Stomach (tissue), 4 donors: ENCODE measurements around the gene HTATSF1.

Experiments used
- EP300 ChIP-seq: sonication (generic); formaldehyde crosslinking; IDR thresholded peaks from one replicate; pipeline ENCODE4 v1.6.1; 2017; ENCODE audit warnings: antibody characterized with exemption
- POLR2A ChIP-seq, 4 donors: fragments of 450-650 bp; IDR thresholded peaks; one replicate each; pipeline ENCODE4 v1.6.1; 2016; ENCODE audit warnings: antibody characterized with exemption in 4 of 4, control low read depth in 2 of 4, mild to moderate bottlenecking in 1 of 4, moderate library complexity in 1 of 4
- TF ChIP-seq, protein P1 (sequence below), 7 experiments: fragments of 450-650 bp in 4 of 7; fragments of 200-600 bp in 3 of 7; sonication (generic) in 3 of 7; IDR thresholded peaks; one replicate each; pipeline ENCODE4 v1.5.1; 2016 to 2019; ENCODE audit warnings: antibody characterized with exemption in 7 of 7, control low read depth in 2 of 7, mild to moderate bottlenecking in 1 of 7

DNA sequence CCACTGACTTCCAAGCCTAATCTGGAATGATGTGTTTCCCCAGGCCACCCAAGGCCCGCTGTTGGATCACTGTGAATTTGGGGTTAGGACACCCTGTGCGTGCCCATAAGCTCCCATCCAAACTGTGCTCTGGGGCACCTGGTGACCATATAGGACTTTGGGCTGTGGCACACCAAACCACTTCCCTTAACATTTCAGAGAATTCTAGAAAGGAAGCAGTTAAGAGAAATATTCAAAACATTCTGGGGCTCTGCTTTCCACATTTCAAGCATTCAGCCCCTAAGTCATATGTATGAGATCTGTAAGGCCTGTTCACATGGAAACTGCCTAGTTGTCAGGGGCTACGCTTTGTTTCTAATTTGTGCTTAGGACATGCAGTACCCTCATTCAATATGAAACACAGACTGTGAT is 49.0 kb downstream of the HTATSF1 start:
- TF ChIP-seq, protein P1, sequence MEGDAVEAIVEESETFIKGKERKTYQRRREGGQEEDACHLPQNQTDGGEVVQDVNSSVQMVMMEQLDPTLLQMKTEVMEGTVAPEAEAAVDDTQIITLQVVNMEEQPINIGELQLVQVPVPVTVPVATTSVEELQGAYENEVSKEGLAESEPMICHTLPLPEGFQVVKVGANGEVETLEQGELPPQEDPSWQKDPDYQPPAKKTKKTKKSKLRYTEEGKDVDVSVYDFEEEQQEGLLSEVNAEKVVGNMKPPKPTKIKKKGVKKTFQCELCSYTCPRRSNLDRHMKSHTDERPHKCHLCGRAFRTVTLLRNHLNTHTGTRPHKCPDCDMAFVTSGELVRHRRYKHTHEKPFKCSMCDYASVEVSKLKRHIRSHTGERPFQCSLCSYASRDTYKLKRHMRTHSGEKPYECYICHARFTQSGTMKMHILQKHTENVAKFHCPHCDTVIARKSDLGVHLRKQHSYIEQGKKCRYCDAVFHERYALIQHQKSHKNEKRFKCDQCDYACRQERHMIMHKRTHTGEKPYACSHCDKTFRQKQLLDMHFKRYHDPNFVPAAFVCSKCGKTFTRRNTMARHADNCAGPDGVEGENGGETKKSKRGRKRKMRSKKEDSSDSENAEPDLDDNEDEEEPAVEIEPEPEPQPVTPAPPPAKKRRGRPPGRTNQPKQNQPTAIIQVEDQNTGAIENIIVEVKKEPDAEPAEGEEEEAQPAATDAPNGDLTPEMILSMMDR (IDR thresholded peaks at IDR 0.05): no peak
- no peak for TF ChIP-seq POLR2A (IDR thresholded peaks at IDR 0.05)
- no peak for TF ChIP-seq EP300
